ENCODE measurements around the gene SUSD3.

The SUSD3 gene

GRCh38 chr9:93077811-93078210 lies 19.3 kb downstream of the SUSD3 start:
- no peak for DNase-seq

DNA sequence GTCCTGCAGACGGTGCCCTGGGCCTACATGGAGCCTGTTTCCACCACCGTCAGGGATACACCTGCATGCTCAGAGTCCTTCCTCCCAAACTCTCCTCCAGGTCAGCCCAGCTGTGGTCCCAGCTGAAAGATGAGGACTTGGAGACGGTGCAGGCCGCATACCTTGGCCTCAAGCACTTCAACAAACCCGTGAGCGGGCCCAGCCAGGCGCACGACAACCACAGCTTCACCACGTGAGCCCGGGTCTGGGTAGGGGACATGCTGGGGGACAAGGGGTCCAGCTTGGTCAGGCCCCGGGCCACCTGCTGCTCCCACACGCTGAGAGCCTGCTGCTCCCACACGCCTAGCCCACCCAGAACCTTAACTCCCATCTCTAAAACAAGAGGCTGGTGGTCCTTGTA lies 20.9 kb downstream of the SUSD3 start:
- no peak for DNase-seq

- no peak for DNase-seq
Observed at GRCh38 chr9:93080406-93080805, 21.9 kb downstream of the SUSD3 start.

GRCh38 chr9:93081081-93081529 lies 22.6 kb downstream of the SUSD3 start:
- no peak for DNase-seq

DNA sequence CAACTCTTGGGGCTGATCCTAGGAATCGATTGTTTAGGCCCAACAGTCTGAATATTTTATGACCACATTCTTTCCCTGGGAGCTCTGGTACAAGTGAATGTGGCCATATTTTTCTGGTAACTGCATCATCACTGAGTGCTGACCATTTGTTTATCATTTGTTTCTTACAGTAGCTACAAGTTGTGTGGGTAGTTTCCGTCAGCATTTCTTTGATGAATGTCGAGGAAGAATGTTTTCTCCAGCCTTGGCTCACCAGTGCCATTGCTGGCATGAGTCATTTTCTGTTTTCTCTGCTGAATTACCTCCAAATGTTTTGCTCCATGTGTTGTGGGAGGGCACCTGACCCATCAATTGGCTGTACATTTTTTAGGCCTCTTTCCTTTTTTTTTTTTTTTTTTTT lies 23.4 kb downstream of the SUSD3 start:
- DNase-seq: no peak

- DNase-seq: no peak
Observed at GRCh38 chr9:93082841-93083411, 24.4 kb downstream of the SUSD3 start.

DNA sequence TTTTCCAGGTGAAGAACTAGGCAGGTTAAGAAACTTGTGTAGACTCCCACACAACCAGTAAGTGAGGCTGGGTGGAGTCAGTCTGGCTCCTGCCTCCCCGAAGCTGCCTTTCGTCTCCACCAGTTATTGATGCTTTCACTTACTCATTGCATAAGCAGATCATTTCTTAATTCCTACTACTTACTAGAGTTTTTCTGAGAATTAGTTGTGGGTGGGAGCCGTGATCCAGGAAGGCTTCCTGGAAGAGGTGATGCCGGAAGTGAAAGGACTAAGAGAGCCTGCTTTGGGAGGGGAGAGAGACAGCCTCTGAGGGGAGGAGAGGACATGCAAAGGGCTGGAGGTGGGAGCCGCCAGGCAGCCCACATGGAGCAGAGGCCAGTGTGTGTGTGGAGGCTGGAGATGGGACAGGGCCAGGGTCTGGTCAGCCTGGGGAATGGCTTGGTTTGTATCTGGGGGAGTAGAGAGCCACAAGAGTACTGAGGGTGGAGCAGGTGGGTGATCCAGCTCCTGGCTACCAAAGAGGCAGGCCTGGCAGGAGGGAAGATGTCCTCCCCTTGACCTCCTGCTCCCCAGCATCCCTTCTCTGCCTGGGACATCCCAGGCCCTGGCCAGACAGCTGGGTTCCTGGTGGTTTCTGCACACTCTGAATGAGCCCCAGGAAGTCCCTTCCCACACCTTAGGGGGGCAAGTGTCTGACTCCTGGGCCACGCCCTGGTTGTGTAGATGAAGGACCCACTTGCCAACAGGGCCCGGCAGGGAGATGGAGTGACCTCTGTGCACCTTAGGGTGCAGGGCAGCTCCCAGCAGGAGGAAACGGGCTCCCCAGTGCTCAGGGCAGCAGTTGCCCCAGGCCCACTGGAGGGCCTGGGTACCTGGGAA lies 25.3 kb downstream of the SUSD3 start:
- DNase-seq: no peak

DNA sequence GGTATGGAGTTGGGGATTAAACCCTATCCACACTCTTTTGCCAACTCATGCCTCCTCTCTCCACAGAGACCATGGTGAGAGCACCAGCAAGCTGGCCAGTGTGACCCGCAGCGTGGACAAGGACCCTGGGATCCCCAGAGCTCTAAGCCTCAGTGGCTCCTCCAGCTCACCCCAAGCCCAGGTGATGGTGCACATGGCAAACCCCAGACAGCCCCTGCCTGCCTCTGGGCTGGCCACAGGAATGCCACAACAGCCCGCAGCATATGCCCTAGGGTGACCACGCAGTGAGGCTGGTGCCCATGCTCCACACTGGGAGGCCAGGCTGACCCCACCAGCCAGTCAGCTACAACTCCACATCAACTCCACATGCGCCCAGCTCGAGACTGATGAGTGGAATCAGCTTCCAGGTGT lies 26.0 kb downstream of the SUSD3 start:
- no peak for DNase-seq

DNA sequence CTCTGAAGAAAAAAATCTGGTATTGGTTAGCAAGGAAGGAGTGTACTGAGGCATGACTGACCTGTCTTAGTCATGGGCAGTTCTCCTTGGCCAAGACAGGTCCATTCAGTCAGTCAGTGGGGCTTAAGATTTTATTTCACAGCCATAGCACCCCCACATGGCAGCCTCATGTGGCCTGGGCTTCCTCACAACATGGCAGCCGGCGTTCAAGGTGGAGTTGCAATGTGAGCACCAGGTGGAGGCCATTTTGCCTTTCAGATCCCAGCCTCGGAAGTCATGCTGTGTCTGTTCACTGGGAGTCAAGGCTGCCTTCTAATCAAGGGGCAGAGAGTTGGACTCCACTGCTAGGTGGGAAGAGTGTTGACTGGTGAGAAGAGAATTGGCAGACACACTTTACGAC lies 27.2 kb downstream of the SUSD3 start:
- no peak for DNase-seq

- DNase-seq: peak; percentile 7
Observed at GRCh38 chr9:93086447-93087224, 28.1 kb downstream of the SUSD3 start.

DNA sequence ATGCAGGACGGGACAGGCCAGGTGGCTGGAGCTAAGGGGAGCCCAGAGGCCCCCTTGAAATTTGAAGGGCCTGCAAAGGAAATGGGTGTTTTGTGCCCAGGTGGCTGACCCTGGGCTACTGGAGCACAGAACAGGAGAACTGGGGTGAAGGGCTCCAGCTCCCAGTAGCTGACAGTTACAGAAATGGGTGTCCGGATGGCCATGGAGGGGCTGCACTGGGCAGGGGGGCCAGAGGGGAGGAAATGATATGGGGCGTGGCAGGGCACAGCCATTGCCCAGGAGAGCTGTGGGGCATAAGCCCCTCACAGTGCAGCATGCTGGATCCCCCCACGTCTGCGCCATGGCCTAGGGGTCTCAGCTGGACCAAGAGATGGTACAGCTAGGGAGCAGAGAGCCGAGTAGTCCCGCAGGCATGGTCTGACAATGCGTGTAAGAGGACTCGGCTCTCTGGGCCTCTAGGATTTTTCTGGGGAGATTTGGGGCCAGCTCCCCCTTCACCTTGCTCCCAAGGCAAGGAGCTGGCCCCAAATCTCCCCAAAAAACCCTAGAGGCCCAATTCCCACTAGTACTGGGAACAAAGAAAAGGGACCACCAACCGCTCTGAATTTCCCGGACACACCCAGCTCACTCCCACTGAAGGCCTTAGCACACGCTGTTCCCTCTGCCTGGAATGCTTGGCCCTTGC lies 29.6 kb downstream of the SUSD3 start:
- no peak for DNase-seq

GRCh38 chr9:93088656-93089015 lies 30.1 kb downstream of the SUSD3 start:
- no peak for DNase-seq

GRCh38 chr9:93089024-93089423 lies 30.5 kb downstream of the SUSD3 start:
- DNase-seq: no peak

DNA sequence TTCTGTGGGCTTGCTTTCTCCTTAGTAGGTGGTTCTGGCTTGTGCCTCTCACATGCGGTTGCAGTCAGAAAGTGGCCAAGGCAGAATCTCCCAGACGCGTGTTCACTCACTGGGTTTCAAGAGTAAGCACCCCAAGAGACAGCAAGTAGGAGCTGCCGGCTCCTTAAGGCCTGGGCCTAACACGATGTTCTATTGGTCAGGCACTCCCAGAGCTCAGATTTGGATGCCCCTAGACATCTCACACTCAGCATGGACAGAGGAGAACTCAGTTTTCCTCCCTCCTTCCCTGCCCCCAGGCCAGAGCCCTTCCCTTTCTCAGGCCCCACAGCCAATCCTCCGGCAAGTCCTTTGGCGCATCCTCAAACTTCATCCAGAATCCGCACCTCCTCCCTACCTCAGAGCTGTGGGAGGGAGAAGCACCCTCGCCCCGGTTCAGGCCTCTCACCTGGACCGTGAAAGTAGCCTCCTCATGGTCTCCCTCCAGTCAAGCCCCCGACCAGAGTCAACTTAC lies 31.0 kb downstream of the SUSD3 start:
- DNase-seq: no peak

DNA sequence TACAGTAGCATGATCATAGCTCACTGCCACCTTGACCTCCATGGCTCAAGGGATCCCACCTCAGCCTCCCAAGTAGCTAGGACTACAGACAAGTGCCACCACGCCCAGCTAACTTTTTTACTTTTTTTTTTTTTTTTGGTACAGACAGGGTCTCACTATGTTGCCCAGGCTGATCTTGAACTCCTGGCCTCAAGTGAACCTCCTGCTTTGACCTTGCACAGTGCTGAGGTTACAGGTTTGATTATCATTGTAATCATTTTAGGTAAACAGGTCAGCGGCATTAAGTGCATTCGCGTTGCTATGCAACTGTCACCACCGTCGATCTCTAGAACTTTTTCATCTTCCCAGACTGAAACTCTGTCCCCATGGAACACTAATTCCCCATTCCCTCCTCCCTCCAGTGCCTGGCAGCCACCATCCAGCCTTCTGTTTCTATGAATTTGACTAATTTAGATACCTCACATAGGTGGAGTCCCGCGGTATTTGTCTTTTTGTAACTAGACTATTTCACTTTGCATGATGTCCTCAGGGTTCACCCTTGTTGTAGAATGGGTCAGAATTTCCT lies 31.7 kb downstream of the SUSD3 start:
- DNase-seq: no peak

DNA sequence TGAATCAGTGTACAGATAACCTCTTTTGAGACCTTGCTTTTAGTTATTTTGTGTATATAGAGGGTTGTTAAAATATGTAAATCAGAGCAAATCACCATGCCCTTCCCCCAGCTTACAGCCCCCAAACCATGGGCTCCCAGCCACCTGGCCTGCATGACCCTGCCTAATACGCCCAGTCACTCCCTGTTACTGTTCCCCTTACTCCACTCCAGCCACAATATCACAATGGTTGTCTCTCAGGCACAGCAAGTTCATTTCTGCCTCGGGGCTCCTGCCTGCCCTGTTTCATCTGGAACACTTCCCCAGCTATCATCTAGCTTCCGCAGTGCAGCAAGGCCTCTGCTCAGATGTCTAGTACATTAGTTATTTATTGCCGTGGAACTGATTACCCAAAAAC lies 32.6 kb downstream of the SUSD3 start:
- no peak for DNase-seq

GRCh38 chr9:93091453-93092081 lies 33.1 kb downstream of the SUSD3 start:
- DNase-seq: no peak

GRCh38 chr9:93092251-93092991 lies 33.9 kb downstream of the SUSD3 start:
- no peak for DNase-seq

- DNase-seq: peak; percentile 15
Observed at GRCh38 chr9:93093127-93093876, 34.8 kb downstream of the SUSD3 start.

- DNase-seq: no peak
Observed at GRCh38 chr9:93093877-93094657, 35.6 kb downstream of the SUSD3 start.
